Mesenchymal stem cell (in vitro differentiated cells and primary cell): ENCODE results near the gene MAP3K6.

Source experiments
- DNase-seq: peaks from one replicate; pipeline ENCODE4 v3.0.0-alpha.2; 2013
- H2AFZ ChIP-seq: one replicate; pipeline ENCODE4 v1.6.1; 2013; ENCODE audit warnings: low read depth, mild to moderate bottlenecking, control low read depth, inconsistent platforms, low read length, moderate library complexity
- H2AK5ac ChIP-seq: 2 replicates; pipeline ENCODE4 v1.6.1; 2013; ENCODE audit warnings: low read length, moderate library complexity, mild to moderate bottlenecking, inconsistent platforms; ENCODE audit not compliant: severe bottlenecking
- H2BK120ac ChIP-seq: one replicate; pipeline ENCODE4 v1.6.1; 2013; ENCODE audit warnings: low read depth, mild to moderate bottlenecking, inconsistent platforms, low read length, moderate library complexity
- H2BK12ac ChIP-seq, 2 experiments: one replicate each; pipeline ENCODE4 v1.6.1; 2013; ENCODE audit warnings: inconsistent platforms in 2 of 2, low read length in 2 of 2, mild to moderate bottlenecking in 2 of 2, moderate library complexity in 2 of 2, control low read depth in 1 of 2
- H2BK15ac ChIP-seq: one replicate; pipeline ENCODE4 v1.6.1; 2013; ENCODE audit warnings: mild to moderate bottlenecking, low read depth, inconsistent platforms; ENCODE audit not compliant: poor library complexity, severe bottlenecking
- H2BK5ac ChIP-seq: 2 replicates; pipeline ENCODE4 v1.6.1; 2013; ENCODE audit warnings: low read depth, mild to moderate bottlenecking, low read length, control low read depth, inconsistent platforms; ENCODE audit not compliant: poor library complexity, severe bottlenecking
- H3K14ac ChIP-seq, 2 experiments: one replicate each; pipeline ENCODE4 v1.6.1; 2013; ENCODE audit warnings: inconsistent platforms in 2 of 2, low read length in 2 of 2, control low read depth in 1 of 2, mild to moderate bottlenecking in 1 of 2, moderate library complexity in 1 of 2
- H3K18ac ChIP-seq, 2 experiments: one replicate each; pipeline ENCODE4 v1.6.1; 2013; ENCODE audit warnings: inconsistent platforms in 2 of 2, low read length in 2 of 2, control low read depth in 1 of 2, low read depth in 1 of 2, mild to moderate bottlenecking in 1 of 2
- H3K23ac ChIP-seq, 2 experiments: one replicate each; pipeline ENCODE4 v1.6.1; 2013; ENCODE audit warnings: inconsistent platforms in 2 of 2, low read length in 2 of 2, mild to moderate bottlenecking in 2 of 2, moderate library complexity in 2 of 2, control low read depth in 1 of 2
- H3K27ac ChIP-seq: 2 replicates; pipeline ENCODE4 v1.5.1; 2013; ENCODE audit warnings: mild to moderate bottlenecking, moderate library complexity, low read length, control low read depth, inconsistent platforms; ENCODE audit not compliant: poor library complexity, severe bottlenecking
- H3K27me3 ChIP-seq, 2 experiments: 2 replicates each; pipeline versions ENCODE4 v1.6.1 to v1.7.0; 2013; ENCODE audit warnings: low read length in 2 of 2, mild to moderate bottlenecking in 2 of 2, moderate library complexity in 2 of 2, control low read depth in 1 of 2, inconsistent platforms in 1 of 2; ENCODE audit not compliant: control insufficient read depth in 1 of 2, insufficient read depth in 1 of 2
- H3K36me3 ChIP-seq, 2 experiments: 2 replicates each; pipeline versions ENCODE4 v1.6.1 to v1.7.0; 2013; ENCODE audit warnings: low read length in 2 of 2, control low read depth in 1 of 2, inconsistent platforms in 1 of 2, low read depth in 1 of 2, mild to moderate bottlenecking in 1 of 2; ENCODE audit not compliant: insufficient read depth in 2 of 2, control insufficient read depth in 1 of 2
- H3K4ac ChIP-seq, 2 experiments: one replicate each; pipeline ENCODE4 v1.6.1; 2013; ENCODE audit warnings: inconsistent platforms in 2 of 2, low read length in 2 of 2, mild to moderate bottlenecking in 2 of 2, moderate library complexity in 2 of 2, control low read depth in 1 of 2, low read depth in 1 of 2
- H3K4me1 ChIP-seq: 2 replicates; pipeline ENCODE4 v1.6.1; 2013; ENCODE audit warnings: low read depth, low read length, control low read depth; ENCODE audit not compliant: control insufficient read depth, insufficient read depth
- H3K4me2 ChIP-seq: 2 replicates; pipeline ENCODE4 v1.6.1; 2013; ENCODE audit warnings: low read length, mild to moderate bottlenecking, inconsistent platforms; ENCODE audit not compliant: poor library complexity, severe bottlenecking
- H3K4me3 ChIP-seq, 2 experiments: 2 replicates each; pipeline versions ENCODE4 v1.5.1 to v1.7.0; 2013; ENCODE audit warnings: low read length in 2 of 2, mild to moderate bottlenecking in 2 of 2, control low read depth in 1 of 2, low read depth in 1 of 2; ENCODE audit not compliant: insufficient read depth in 1 of 2
- H3K79me1 ChIP-seq: replicated peaks from 2 replicates; pipeline ENCODE4 v1.6.1; 2013; ENCODE audit warnings: mild to moderate bottlenecking, control low read depth, low read length, inconsistent platforms; ENCODE audit not compliant: poor library complexity, severe bottlenecking
- H3K9ac ChIP-seq: 2 replicates; pipeline ENCODE4 v1.7.0; 2013; ENCODE audit warnings: mild to moderate bottlenecking, low read length, moderate library complexity
- H3K9me3 ChIP-seq: 2 replicates; pipeline ENCODE4 v1.7.0; 2013; ENCODE audit warnings: mild to moderate bottlenecking, low read length; ENCODE audit not compliant: control insufficient read depth
- H4K8ac ChIP-seq: one replicate; pipeline ENCODE4 v1.6.1; 2013; ENCODE audit warnings: inconsistent platforms, mild to moderate bottlenecking, low read length, moderate library complexity
- H4K91ac ChIP-seq: one replicate; pipeline ENCODE4 v1.6.1; 2013; ENCODE audit warnings: mild to moderate bottlenecking, low read length, inconsistent platforms
- WGBS: methylation state at CpG from one replicate; pipeline ENCODE4 v1.1.7; 2013; ENCODE audit warnings: mixed read lengths; 5-methylcytosine and 5-hydroxymethylcytosine counted together

MAP3K6 gene

GRCh38 chr1:27364696-27365371 lies 1.9 kb downstream of the MAP3K6 start:
- Histone ChIP-seq H3K36me3 (peaks cover 43 to 47% of the 10 kb centered on the region in 2 experiments), H3K4me1 (peaks cover 19% of the 10 kb centered on the region), H3K18ac (peak overlapping the region; percentile 44 to 61), H3K9ac (peak overlapping the region; percentile 95), H2AFZ (no peak overlapping the region), H2BK120ac (no peak overlapping the region), H3K14ac (peak overlapping the region in 1 of 2 experiments; percentile 14), H3K9me3 (no peaks in the 10 kb centered on the region), H3K4me3 (peak overlapping the region in 1 of 2 experiments; percentile 71), H3K4ac (peak overlapping the region; percentile 65 to 77), H4K8ac (peak overlapping the region; percentile 92), H3K4me2 (peak overlapping the region; percentile 51), H2BK12ac (peak overlapping the region; percentile 69 to 73), H2BK5ac (no peak overlapping the region), H3K23ac (no peak overlapping the region), H4K91ac (peak overlapping the region; percentile 48), H3K27me3 (no peaks in the 10 kb centered on the region), H3K27ac (peak overlapping the region; percentile 68), H3K79me1 (peaks cover 11% of the 10 kb centered on the region), H2BK15ac (no peak overlapping the region), H2AK5ac (no peak overlapping the region)
- WGBS = 78% methylated on average over 11 of the region's 11 CpGs
- no peak for DNase-seq

- WGBS = 72% methylated on average over 18 of the region's 26 CpGs
Measured at GRCh38 chr1:27363766-27364695, 2.7 kb downstream of the MAP3K6 start.

DNA sequence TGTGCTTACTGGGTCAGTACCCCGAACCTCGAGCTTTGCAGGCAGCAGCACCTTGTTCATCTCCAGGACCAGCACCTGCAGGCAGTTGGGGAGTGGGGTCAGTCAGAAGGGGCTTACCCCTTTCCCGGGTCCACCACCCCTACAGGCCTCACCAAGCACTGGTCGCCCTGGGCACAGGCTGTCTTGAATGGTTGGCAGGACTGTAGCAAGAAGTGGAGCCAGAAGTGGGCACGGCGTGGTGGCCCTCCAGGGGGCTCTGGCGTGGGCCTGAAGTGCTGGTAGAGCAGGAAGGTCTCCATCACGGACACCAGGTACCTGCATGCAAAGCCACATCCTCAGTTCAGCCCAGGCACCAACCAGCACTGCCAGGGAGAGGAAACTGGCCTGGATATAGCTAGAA lies 5.2 kb downstream of the MAP3K6 start:
- H3K4me3 ChIP-seq = no peak overlapping the region
- no peak for DNase-seq
- no peak overlapping the region for H4K91ac ChIP-seq
- 94% methylated on average over 8 of the region's 8 CpGs for WGBS
- no peak overlapping the region for H2BK12ac ChIP-seq
- H3K4ac ChIP-seq = no peak overlapping the region
- no peak overlapping the region for H2BK5ac ChIP-seq
- H3K27me3 ChIP-seq = no peaks in the 10 kb centered on the region
- no peak overlapping the region for H3K14ac ChIP-seq
- H3K9ac ChIP-seq = no peak overlapping the region
- no peak overlapping the region for H3K4me2 ChIP-seq
- H3K79me1 ChIP-seq = peaks cover 11% of the 10 kb centered on the region
- no peak overlapping the region for H2AFZ ChIP-seq
- H2AK5ac ChIP-seq = no peak overlapping the region
- H3K36me3 ChIP-seq = peaks cover 73 to 77% of the 10 kb centered on the region in 2 experiments
- H4K8ac ChIP-seq = no peak overlapping the region
- H2BK15ac ChIP-seq = no peak overlapping the region
- H3K18ac ChIP-seq = no peak overlapping the region
- peaks cover 20% of the 10 kb centered on the region for H3K4me1 ChIP-seq
- H3K9me3 ChIP-seq = no peaks in the 10 kb centered on the region
- no peak overlapping the region for H3K23ac ChIP-seq
- no peak overlapping the region for H3K27ac ChIP-seq
- H2BK120ac ChIP-seq = no peak overlapping the region

More at GRCh38 chr1:27363766-27364695, 2.7 kb downstream of the MAP3K6 start:
- H3K79me1 ChIP-seq = peaks cover 11% of the 10 kb centered on the region
- H2BK12ac ChIP-seq = peak overlapping the region in 1 of 2 experiments; percentile 73
- peak overlapping the region; percentile 48 for H4K91ac ChIP-seq
- no peak overlapping the region for H4K8ac ChIP-seq
- H3K4ac ChIP-seq = no peak overlapping the region
- no peak overlapping the region for H2AFZ ChIP-seq
- no peak overlapping the region for H3K18ac ChIP-seq
- no peak overlapping the region for H3K23ac ChIP-seq
- no peak overlapping the region for H3K4me2 ChIP-seq
- H2BK15ac ChIP-seq = peak overlapping the region; percentile 38
- no peak overlapping the region for H2AK5ac ChIP-seq
- H3K36me3 ChIP-seq = peaks cover 51 to 55% of the 10 kb centered on the region in 2 experiments
- no peak overlapping the region for H3K4me3 ChIP-seq
- peaks cover 19% of the 10 kb centered on the region for H3K4me1 ChIP-seq
- H3K9me3 ChIP-seq = no peaks in the 10 kb centered on the region
- no peak overlapping the region for H3K14ac ChIP-seq
- H3K27me3 ChIP-seq = no peaks in the 10 kb centered on the region
- H2BK120ac ChIP-seq = no peak overlapping the region
- no peak for DNase-seq
- no peak overlapping the region for H3K9ac ChIP-seq
- H2BK5ac ChIP-seq = no peak overlapping the region
- H3K27ac ChIP-seq = no peak overlapping the region

- Histone ChIP-seq H3K27me3 (no peaks in the 10 kb centered on the region), H3K9ac (no peak overlapping the region), H2BK15ac (no peak overlapping the region), H3K23ac (no peak overlapping the region), H3K79me1 (peaks cover 11% of the 10 kb centered on the region), H2AFZ (no peak overlapping the region), H3K18ac (no peak overlapping the region), H2BK120ac (no peak overlapping the region), H4K8ac (no peak overlapping the region), H3K36me3 (peaks cover 78 to 82% of the 10 kb centered on the region in 2 experiments), H3K4me3 (no peak overlapping the region), H2BK12ac (no peak overlapping the region), H3K14ac (no peak overlapping the region), H4K91ac (no peak overlapping the region), H2AK5ac (no peak overlapping the region), H3K27ac (no peak overlapping the region), H3K4me1 (peaks cover 20% of the 10 kb centered on the region), H3K4ac (no peak overlapping the region), H3K9me3 (no peaks in the 10 kb centered on the region), H2BK5ac (no peak overlapping the region), H3K4me2 (no peak overlapping the region)
- DNase-seq = no peak
- 73% methylated on average over 21 of the region's 21 CpGs for WGBS
Measured at GRCh38 chr1:27361044-27361402, 5.7 kb downstream of the MAP3K6 start.
